ENCODE data around the gene COBL. TPM values are rescaled to one million over a fixed set of nuclear protein-coding genes. Genes with fewer than 3 reads are reported as not detected.

The COBL gene
- total and polyA plus RNA-seq, 2 experiments from 2014 or later: 0.07 to 0.69 TPM

DNA sequence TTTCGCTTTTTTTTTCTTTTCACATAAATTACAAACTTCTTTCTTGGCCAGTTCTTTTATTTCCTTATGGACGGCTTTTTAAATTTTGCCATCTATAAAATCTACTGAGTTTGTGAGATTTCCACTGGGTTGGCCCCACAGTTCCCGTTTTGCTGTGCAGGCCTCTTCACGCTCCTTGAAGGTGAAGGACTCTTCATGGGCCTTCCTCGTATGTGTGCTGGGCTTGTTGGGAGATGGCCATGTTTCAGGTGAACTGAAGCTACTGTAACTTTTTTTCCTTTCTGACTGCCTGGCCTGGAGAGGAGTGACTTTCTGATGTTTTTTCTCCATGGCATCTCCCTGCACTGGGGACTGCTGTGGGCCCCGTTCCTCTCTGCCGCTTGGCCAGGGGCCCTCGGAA is 262.4 kb downstream of the COBL start:
- H3K4me1 ChIP-seq (ENCODE audit: low read depth): peaks cover 44% of the 10 kb centered on the region
- no peak for DNase-seq (ENCODE audit: low read depth in 1 of 2, low spot score in 1 of 2)
- TF ChIP-seq, protein P1, sequence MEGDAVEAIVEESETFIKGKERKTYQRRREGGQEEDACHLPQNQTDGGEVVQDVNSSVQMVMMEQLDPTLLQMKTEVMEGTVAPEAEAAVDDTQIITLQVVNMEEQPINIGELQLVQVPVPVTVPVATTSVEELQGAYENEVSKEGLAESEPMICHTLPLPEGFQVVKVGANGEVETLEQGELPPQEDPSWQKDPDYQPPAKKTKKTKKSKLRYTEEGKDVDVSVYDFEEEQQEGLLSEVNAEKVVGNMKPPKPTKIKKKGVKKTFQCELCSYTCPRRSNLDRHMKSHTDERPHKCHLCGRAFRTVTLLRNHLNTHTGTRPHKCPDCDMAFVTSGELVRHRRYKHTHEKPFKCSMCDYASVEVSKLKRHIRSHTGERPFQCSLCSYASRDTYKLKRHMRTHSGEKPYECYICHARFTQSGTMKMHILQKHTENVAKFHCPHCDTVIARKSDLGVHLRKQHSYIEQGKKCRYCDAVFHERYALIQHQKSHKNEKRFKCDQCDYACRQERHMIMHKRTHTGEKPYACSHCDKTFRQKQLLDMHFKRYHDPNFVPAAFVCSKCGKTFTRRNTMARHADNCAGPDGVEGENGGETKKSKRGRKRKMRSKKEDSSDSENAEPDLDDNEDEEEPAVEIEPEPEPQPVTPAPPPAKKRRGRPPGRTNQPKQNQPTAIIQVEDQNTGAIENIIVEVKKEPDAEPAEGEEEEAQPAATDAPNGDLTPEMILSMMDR (IDR thresholded peaks at IDR 0.05; ENCODE audit: low read depth, low read length): no peak
- no peak overlapping the region for H3K4me3 ChIP-seq
- peak overlapping the region; percentile 81 for H3K27ac ChIP-seq
- no peaks in the 10 kb centered on the region for H3K9me3 ChIP-seq (ENCODE audit: low read depth)
- H3K36me3 ChIP-seq: no peaks in the 10 kb centered on the region
- H3K27me3 ChIP-seq: no peaks in the 10 kb centered on the region

DNA sequence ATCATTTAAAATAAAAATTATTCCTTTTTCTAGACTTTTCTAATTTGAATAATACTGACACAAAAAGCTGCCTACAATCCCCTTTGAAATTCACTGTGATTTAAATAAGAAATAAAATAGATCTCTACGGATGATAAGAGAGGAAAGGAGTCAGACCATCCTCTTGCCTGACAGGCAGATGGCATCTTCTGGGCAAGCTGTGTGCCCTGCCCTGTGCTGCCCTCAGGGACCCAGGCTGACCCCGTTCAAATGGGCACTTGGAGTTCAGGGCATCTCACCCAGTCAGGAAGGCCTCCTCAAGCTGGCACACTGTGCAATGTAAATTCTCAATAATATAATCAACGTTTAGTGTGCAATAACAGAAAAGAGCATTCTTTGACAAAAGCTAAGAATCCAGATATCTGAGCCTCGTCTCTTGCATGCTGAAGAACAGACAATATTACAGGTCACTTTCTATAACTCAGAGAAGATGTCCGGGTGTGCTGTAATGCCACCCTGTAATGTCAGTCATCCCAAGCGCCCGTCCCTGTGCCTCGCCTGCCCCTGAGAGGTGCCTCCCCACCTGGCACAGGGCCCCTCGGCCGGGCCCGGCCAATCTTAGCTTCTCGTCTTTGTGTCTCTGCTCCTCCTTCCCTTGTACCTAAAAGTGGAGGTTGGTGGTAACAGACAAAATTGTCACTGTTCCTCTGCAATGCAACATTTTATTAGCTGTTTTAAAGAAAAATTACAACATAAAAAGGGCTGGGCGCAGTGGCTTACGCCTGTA is 263.3 kb downstream of the COBL start:
- no peak overlapping the region for H3K27ac ChIP-seq
- no peak overlapping the region for H3K4me3 ChIP-seq
- H3K36me3 ChIP-seq: no peaks in the 10 kb centered on the region
- peaks cover 44% of the 10 kb centered on the region for H3K4me1 ChIP-seq (ENCODE audit: low read depth)
- no peaks in the 10 kb centered on the region for H3K9me3 ChIP-seq (ENCODE audit: low read depth)
- no peaks in the 10 kb centered on the region for H3K27me3 ChIP-seq
- DNase-seq (ENCODE audit: low read depth in 1 of 2, low spot score in 1 of 2): no peak
- TF ChIP-seq, protein P1 (IDR thresholded peaks at IDR 0.05; ENCODE audit: low read depth, low read length): no peak

DNA sequence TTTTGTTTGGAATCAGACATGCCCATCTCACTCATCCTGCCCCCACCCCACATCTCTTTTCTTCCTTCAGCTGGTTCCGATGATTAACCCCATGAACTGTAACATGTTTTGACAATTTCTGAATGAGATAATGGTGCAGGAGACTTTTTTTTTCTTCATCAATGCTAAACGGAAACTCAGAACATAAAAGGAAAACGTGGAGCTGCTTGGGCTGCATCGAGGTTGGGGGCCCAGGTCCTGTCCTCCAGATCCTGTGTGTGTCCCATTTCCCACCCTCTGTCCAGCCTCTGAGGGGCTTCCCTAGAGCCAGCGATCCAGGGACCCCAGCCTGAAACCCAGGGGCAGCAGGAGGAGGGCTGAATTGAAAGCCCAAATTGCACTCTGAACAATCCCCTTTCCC is 270.1 kb downstream of the COBL start:
- H3K4me3 ChIP-seq: no peak overlapping the region
- no peaks in the 10 kb centered on the region for H3K27me3 ChIP-seq
- DNase-seq (ENCODE audit: low read depth in 1 of 2, low spot score in 1 of 2): no peak
- no peak overlapping the region for H3K27ac ChIP-seq
- TF ChIP-seq, protein P1 (IDR thresholded peaks at IDR 0.05; ENCODE audit: low read depth, low read length): no peak
- H3K36me3 ChIP-seq: no peaks in the 10 kb centered on the region
- no peaks in the 10 kb centered on the region for H3K9me3 ChIP-seq (ENCODE audit: low read depth)
- H3K4me1 ChIP-seq (ENCODE audit: low read depth): peaks cover 27% of the 10 kb centered on the region

DNA sequence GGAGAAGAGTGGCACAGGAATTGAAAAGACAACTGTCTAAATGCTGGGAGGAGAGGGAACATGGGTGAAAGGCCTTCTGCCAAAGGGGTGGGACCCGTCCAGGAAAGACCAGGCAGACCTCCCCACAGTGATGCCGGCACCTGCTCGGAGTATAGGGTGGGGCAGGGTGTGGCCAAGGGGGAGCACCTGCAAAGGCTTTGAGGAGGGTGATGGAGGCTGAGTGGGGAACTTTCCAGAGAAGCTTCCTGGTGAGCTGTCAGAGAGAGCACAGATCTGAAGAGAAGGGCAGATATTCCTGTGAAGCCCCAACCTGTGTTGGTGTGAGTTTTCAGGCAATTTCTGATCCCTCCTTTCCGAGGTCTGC is 270.5 kb downstream of the COBL start:
- Histone ChIP-seq H3K27ac (no peak overlapping the region), H3K27me3 (no peaks in the 10 kb centered on the region), H3K4me3 (no peak overlapping the region), H3K36me3 (no peaks in the 10 kb centered on the region), H3K9me3 (ENCODE audit: low read depth) (no peaks in the 10 kb centered on the region), H3K4me1 (ENCODE audit: low read depth) (peaks cover 27% of the 10 kb centered on the region)
- no peak for DNase-seq (ENCODE audit: low read depth in 1 of 2, low spot score in 1 of 2)
- TF ChIP-seq, protein P1 (IDR thresholded peaks at IDR 0.05; ENCODE audit: low read depth, low read length): no peak

DNA sequence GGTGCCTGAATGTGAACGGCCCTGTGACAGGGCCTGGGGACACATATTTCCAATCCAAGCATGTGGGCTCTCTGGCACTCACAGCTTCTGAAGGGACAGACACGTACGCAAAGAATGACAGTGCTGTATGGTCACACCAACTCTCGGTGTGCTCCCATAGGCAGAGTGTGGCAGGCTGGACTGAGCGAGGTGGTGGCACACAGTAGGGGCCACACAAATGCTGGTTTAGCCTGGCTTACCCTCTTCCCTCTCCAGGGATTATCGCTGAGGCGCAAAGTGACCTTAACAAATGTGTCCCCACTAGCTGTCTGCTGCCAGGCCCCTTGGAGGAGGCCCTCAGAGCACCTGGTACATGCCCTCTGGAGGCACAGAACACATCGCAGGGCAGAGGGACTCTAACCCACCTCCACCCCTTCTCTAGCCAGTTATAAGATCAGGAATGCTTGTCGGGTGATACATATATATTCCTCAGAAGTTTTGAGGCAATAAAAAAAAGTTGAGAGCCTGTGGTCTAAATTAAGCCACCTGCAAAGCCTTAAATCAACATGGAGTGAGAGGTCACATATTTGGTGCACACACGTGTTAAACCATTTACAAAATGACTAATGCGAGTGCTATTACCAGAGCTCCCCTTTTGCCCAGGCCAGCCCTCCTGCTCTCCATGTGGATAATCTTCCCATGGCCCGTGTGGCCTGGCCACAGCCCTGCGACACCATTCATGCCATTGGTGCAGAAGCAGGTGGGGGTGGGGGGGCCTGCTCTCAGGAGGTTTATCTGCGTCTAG is 271.1 kb downstream of the COBL start:
- Histone ChIP-seq H3K4me3 (no peak overlapping the region), H3K27me3 (no peaks in the 10 kb centered on the region), H3K36me3 (no peaks in the 10 kb centered on the region), H3K9me3 (ENCODE audit: low read depth) (no peaks in the 10 kb centered on the region), H3K4me1 (ENCODE audit: low read depth) (peaks cover 26% of the 10 kb centered on the region), H3K27ac (no peak overlapping the region)
- DNase-seq (ENCODE audit: low read depth in 1 of 2, low spot score in 1 of 2): no peak
- TF ChIP-seq, protein P1 (IDR thresholded peaks at IDR 0.05; ENCODE audit: low read depth, low read length): no peak
